ENCODE results near the gene ITIH2. TPM values are rescaled to one million over a fixed set of nuclear protein-coding genes. Genes with fewer than 3 reads are reported as not detected.

Gene ITIH2
- polyA plus RNA-seq, 3 donors = 0.05 TPM; not detected in 2

DNA sequence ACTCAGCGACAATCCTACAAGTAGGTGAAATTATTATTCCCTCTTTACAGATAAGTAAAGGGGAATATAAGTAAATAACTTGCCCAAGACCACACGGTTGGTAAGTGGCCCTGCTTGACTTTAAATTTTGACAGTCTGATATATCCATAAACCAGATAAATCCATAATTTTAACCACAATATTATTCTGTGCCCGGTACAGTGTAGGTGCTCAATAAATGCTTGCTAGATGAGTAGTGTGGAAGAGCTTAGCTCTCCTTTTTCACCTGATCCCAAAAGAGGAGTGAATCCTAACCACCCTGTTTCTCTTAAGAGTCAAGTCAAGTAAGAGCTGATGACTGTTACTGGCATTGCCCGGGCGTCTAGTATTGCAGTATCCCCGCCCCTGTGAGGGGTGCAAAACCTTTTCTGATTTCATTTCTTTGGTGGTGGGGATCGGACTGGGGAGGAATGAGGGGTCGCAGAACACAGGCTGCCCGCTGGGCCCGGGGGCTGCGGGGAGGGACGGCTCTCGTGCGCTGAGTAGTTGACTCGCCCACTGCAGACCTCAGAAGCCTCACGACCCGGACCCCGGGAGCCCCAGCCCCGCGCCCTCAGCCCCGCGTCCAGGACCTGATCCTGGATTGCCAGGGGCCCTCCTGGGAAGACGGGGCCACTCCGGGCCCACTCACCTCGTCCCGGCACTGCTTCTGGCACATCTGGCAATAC, 84.2 kb downstream of the ITIH2 start:
- no peak overlapping the region for H3K27ac ChIP-seq (ENCODE audit: low read depth, low read length)
- 1 to 3% (median 2%) methylated on average over 16 to 26 of the region's 26 CpGs for WGBS, 3 donors

DNA sequence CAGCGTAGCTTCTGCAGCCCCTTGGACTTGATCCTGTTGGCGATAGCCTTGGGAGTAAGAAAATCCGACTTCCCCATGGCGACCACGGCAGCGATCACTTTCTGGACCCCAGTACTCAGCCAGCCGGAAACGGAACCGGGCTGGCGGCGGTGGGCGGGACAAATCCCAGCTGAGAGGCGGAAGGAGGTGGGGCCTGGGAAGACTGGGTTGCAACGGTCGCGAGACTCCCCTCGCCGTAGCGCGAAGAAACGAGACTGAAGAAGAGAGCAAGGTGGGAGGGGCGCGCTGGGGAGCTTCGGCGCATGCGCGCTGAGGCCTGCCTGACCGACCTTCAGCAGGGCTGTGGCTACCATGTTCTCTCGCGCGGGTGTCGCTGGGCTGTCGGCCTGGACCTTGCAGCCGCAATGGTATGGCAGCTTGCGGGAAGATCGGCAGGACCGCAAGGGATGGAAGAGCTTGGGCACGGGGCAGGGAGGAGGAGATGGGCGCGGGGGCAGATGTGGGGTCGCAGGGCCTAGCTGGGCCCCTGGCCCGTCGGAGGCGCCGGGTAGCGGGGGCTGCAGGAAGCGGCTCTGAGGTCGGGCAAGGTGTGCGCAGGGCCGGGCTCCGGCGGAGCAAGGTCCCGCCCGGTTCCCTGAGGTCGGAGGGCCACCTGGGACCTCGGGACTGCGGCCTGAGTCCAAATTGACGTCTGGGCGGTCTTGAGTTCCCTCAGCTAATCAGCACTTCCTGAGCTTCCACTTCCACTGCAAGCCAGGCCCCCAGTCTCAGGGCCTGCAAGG, 84.9 kb downstream of the ITIH2 start, which contains the start of the genes ATP5F1C and KIN:
Gene ATP5F1C (plus strand): TSS at position 321 of the 782 bp plus-strand sequence. CDS start 31 bp downstream, at position 352.
Gene KIN (minus strand): TSS at position 137 of the 782 bp plus-strand sequence. CDS start 60 bp downstream, at position 77.
- H3K27ac ChIP-seq (ENCODE audit: low read depth, low read length) = no peak within 1 kb of the TSS
- 0% methylated on average over 47 to 59 of the region's 59 CpGs for WGBS, 3 donors

GRCh38 chr10:7788639-7789286, 85.6 kb downstream of the ITIH2 start:
- no peak overlapping the region for H3K27ac ChIP-seq (ENCODE audit: low read depth, low read length)
- WGBS, 3 donors = 1 to 4% (median 3%) methylated on average over 25 of the region's 25 CpGs

DNA sequence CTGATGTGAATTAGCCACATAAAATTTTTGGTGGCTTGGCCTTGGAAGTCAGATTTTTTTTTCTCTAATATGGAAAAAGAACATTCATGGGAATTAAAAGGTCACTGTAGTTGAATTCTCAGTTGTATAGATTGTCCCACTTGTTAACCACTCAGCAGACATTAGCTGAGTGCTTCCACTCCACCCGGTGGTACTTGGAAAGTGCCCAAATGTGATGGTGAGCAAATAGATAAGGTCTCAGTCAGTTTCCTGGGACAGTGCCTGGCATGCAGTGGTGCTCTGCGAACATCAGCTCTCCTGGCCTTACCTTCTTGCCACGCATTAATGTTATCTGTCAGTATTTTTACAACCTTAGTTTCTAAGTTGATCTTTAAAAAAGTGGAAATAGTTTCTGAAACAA, 86.3 kb downstream of the ITIH2 start:
- H3K27ac ChIP-seq (ENCODE audit: low read depth, low read length) = no peak overlapping the region
- WGBS, 3 donors = 17 to 40% (median 39%) methylated on average over 3 of the region's 3 CpGs

GRCh38 chr10:7792541-7792940, 89.4 kb downstream of the ITIH2 start:
- no peak overlapping the region for H3K27ac ChIP-seq (ENCODE audit: low read depth, low read length)
- 34 to 85% (median 81%) methylated on average over 1 of the region's 1 CpG for WGBS, 3 donors

- H3K27ac ChIP-seq (ENCODE audit: low read depth, low read length) = no peak overlapping the region
- WGBS, 3 donors = 50 to 86% (median 84%) methylated on average over 4 of the region's 4 CpGs
These were observed 91.3 kb downstream of the ITIH2 start for GRCh38 chr10:7794251-7795026.

GRCh38 chr10:7795605-7796004, 92.5 kb downstream of the ITIH2 start:
- WGBS, 3 donors = 22 to 76% (median 75%) methylated on average over 4 of the region's 4 CpGs
- no peak overlapping the region for H3K27ac ChIP-seq (ENCODE audit: low read depth, low read length)

GRCh38 chr10:7797582-7797981, 94.5 kb downstream of the ITIH2 start:
- WGBS, 3 donors = 58 to 72% (median 70%) methylated on average over 6 of the region's 6 CpGs

More at GRCh38 chr10:7797582-7797981, 94.5 kb downstream of the ITIH2 start:
- H3K27ac ChIP-seq (ENCODE audit: low read depth, low read length) = no peak overlapping the region

Other genes starting within 250 kb of the ITIH2 start
- 10 to 100 TPM in 2 of 3 donors, 1 to 10 TPM in 1; 7.9 to 82.5 (median 15.9) TPM for gene ITIH5, start 36.4 kb upstream of the ITIH2 start, polyA plus RNA-seq
- 1 to 10 TPM; 4.0 to 8.1 (median 5.5) TPM for gene KIN, start 84.7 kb downstream of the ITIH2 start, polyA plus RNA-seq
- 100 to 1,000 TPM; 264 to 320 (median 266) TPM for gene ATP5F1C, start 84.9 kb downstream of the ITIH2 start, polyA plus RNA-seq
- 1 to 10 TPM; 2.2 to 5.8 (median 3.8) TPM for gene TAF3, start 115.2 kb downstream of the ITIH2 start, polyA plus RNA-seq

Data from adipose tissue (tissue), 3 donors.